ENCODE results near the gene AMHR2.
A peak's percentile ranks its signal among the peaks of the same experiment; 100 is the strongest.
"Not testable (repeated sequence)": the region's sequence is repeated elsewhere in the genome, so short reads cannot be mapped to it uniquely, and the experiment has no call there.

AMHR2 gene

DNA sequence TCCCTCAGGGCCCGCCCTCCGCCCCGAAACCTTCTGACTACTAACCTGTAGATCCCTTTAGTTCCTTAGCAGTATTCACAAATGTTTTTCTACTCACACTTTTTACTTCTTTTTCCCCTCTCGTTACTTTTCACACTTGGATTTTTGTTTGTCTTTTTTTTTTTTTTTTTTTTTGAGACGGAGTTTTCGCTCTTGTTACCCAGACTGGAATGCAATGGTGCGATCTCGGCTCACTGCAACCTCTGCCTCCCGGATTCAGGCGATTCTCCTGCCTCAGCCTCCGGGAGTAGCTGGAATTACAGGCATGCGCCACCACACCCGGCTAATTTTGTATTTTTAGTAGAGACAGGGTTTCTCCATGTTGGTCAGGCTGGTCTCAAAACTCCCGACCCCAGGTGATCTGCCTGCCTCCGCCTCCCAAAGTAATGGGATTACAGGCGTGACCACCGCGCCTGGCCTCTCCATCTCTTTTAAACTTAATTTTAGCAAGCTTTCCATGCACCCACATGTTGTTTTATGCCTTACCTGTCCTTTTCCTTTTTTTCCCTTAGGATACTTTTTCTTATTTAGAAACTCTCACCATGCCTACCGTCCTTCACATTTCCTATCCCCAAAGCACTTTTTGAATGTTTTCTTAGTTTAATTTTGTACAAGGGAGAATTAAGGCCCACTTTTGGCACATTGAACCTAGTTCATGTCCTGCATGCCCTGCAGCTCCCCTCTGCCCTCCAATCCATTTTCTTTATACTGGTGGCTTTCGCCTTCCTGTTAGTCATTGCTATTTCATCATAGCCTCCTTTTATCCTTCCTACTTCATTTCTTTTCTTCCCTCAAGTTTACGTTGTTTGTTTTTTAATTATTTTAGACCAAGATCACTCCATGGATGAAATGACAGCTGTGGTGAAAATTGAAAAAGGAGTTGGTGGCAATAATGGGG lies 42.6 kb upstream of the AMHR2 start:
- DNase-seq (ENCODE audit: extremely low read depth, low read depth): no peak

DNA sequence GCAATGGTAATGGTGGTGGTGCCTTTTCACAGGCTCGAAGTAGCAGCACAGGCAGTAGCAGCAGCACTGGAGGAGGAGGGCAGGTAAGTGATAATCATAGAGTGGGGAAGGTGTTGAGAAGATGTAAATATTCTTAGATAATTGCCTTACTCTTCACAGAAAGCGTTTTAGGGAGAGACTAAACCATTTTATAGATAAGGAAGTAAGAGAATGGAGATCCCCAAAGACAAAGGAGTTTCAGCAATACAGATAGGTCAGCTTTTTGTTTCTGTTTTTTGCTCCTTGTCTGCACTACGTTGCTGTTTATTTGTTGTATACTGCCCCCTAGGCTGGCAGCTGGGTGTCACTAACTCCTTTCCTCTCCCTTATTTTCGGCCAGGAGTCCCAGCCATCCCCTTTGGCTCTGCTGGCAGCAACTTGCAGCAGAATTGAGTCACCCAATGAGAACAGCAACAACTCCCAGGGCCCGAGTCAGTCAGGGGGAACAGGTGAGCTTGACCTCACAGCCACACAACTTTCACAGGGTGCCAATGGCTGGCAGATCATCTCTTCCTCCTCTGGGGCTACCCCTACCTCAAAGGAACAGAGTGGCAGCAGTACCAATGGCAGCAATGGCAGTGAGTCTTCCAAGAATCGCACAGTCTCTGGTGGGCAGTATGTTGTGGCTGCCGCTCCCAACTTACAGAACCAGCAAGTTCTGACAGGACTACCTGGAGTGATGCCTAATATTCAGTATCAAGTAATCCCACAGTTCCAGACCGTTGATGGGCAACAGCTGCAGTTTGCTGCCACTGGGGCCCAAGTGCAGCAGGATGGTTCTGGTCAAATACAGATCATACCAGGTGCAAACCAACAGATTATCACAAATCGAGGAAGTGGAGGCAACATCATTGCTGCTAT lies 41.7 kb upstream of the AMHR2 start:
- no peak for DNase-seq (ENCODE audit: extremely low read depth, low read depth)
- TF ChIP-seq, protein P1, sequence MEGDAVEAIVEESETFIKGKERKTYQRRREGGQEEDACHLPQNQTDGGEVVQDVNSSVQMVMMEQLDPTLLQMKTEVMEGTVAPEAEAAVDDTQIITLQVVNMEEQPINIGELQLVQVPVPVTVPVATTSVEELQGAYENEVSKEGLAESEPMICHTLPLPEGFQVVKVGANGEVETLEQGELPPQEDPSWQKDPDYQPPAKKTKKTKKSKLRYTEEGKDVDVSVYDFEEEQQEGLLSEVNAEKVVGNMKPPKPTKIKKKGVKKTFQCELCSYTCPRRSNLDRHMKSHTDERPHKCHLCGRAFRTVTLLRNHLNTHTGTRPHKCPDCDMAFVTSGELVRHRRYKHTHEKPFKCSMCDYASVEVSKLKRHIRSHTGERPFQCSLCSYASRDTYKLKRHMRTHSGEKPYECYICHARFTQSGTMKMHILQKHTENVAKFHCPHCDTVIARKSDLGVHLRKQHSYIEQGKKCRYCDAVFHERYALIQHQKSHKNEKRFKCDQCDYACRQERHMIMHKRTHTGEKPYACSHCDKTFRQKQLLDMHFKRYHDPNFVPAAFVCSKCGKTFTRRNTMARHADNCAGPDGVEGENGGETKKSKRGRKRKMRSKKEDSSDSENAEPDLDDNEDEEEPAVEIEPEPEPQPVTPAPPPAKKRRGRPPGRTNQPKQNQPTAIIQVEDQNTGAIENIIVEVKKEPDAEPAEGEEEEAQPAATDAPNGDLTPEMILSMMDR (IDR thresholded peaks at IDR 0.05; ENCODE audit: low read depth, low read length, missing control alignments): peak; percentile 51
- peak overlapping the region; percentile 53 for H3K4me3 ChIP-seq (replicated peaks; ENCODE audit: low read depth, low read length)

More for the DNA sequence above, 42.6 kb upstream of the AMHR2 start:
- H3K4me3 ChIP-seq (replicated peaks; ENCODE audit: low read depth, low read length): peak overlapping the region; percentile 53
- TF ChIP-seq, protein P1 (IDR thresholded peaks at IDR 0.05; ENCODE audit: low read depth, low read length, missing control alignments): no peak

DNA sequence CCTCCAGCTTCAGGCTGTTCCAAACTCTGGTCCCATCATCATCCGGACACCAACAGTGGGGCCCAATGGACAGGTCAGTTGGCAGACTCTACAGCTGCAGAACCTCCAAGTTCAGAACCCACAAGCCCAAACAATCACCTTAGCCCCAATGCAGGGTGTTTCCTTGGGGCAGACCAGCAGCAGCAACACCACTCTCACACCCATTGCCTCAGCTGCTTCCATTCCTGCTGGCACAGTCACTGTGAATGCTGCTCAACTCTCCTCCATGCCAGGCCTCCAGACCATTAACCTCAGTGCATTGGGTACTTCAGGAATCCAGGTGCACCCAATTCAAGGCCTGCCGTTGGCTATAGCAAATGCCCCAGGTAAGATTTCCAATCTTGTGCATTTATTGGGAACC lies 40.4 kb upstream of the AMHR2 start:
- TF ChIP-seq, protein P1 (IDR thresholded peaks at IDR 0.05; ENCODE audit: low read depth, low read length, missing control alignments): no peak
- H3K4me3 ChIP-seq (replicated peaks; ENCODE audit: low read depth, low read length): peak overlapping the region; percentile 33

DNA sequence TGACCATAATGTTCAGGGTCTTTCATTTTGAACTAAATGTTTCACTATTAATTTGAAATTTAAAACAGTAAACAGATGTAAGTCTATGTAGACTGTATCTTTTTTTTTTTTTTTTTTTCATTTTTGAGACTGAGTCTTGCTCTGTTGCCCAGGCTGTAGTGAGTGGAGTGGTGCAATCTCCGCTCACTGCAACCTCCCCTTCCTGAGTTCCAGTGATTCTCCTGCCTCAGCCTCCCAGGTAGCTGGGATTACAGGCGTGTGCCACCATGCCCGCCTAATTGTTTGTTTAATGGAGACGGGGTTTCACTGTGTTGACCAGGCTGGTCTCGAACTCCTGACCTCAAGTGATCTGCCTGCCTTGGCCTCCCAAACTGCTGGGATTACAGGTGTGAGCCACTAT lies 37.3 kb upstream of the AMHR2 start:
- DNase-seq (ENCODE audit: extremely low read depth, low read depth); H3K4me3 ChIP-seq (replicated peaks; ENCODE audit: low read depth, low read length): not testable (repeated sequence)

More for the DNA sequence above, 40.4 kb upstream of the AMHR2 start:
- DNase-seq (ENCODE audit: extremely low read depth, low read depth): no peak

DNA sequence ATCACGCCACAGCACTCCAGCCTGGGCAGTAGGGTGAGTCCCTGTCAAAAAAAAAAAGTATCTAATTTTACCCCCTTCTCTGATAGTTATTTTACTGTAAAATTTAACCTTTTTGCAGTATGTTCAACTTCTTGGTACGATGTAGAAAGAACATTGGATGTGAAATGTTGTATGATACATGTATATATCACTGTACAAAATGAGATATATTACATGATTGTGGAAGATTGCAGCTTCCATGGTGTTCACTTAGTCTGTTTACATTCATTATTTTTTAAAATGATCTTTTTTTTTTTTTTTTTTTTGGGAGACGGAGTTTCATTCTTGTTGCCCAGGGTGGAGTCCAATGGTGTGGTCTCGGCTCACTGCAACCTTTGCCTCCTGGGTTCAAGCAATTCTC lies 34.7 kb upstream of the AMHR2 start:
- H3K4me3 ChIP-seq (replicated peaks; ENCODE audit: low read depth, low read length): no peak overlapping the region
- DNase-seq (ENCODE audit: extremely low read depth, low read depth): no peak
- TF ChIP-seq, protein P1 (IDR thresholded peaks at IDR 0.05; ENCODE audit: low read depth, low read length, missing control alignments): no peak

DNA sequence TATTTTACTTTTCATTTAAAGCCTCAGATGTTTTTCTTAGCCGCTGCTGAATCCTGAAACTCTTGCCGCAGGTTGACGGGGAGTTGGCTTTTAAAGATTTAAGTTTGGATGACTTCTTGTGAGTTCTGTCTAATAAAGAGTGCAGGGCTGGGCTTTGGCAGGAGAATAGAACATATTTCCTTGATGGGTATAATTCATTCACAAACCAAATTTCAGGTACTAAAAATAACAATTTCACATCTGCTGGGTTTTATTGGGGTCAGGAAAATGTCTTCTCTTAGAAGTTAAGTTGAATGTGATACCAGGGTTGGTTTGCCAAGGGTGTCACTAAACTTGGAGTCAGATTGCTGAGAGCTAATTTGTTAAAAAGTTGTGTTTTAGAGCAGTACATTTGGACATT lies 34.0 kb upstream of the AMHR2 start:
- 0 out of 2 replicates have a peak overlapping the region, but pooled peaks have one; percentile 2 for H3K4me3 ChIP-seq (replicated peaks; ENCODE audit: low read depth, low read length)
- no peak for DNase-seq (ENCODE audit: extremely low read depth, low read depth)
- TF ChIP-seq, protein P1 (IDR thresholded peaks at IDR 0.05; ENCODE audit: low read depth, low read length, missing control alignments): no peak

DNA sequence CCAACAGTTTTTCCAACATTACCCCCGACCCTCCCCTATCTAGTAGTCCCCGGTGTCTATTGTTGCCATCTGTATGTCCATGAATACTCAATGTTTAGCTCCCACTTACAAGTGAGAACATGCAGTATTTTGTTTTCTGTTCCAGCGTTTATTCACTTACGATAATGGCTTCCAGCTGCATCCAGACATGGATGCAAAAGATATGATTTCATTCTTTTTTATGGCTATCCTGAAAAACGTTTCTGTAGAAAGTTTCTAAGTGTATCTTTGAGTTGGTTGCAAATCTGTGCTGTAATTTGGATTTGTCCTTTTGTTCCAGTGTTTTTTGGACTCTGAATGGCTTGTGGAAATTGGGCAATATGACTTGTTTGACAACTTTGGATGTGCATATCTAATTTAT lies 31.9 kb upstream of the AMHR2 start:
- no peak overlapping the region for H3K4me3 ChIP-seq (replicated peaks; ENCODE audit: low read depth, low read length)
- no peak for DNase-seq (ENCODE audit: extremely low read depth, low read depth)
- TF ChIP-seq, protein P1 (IDR thresholded peaks at IDR 0.05; ENCODE audit: low read depth, low read length, missing control alignments): no peak

Measured in HFF-Myc (cell line).